GM18951 (cell line): ENCODE measurements around the gene FOXA2.

Experiments
- POLR2A ChIP-seq: IDR thresholded peaks from 4 replicates; pipeline ENCODE4 v1.6.1; 2011; ENCODE audit warnings: mild to moderate bottlenecking; ENCODE audit not compliant: insufficient read length, insufficient read depth; ENCODE audit errors: extremely low read depth
- in situ Hi-C: fragments of 300-500 bp; cut with MboI; formaldehyde crosslinking; loops from one replicate; pipeline ENCODE4 v1.12.0; 2022; ENCODE audit warnings: low sequenced_read_pairs, mixed read lengths, inconsistent platforms; ENCODE audit not compliant: unreplicated experiment

FOXA2 gene

GRCh38 chr20:22557403-22558276 is 26.7 kb downstream of the FOXA2 start:
- TF ChIP-seq POLR2A = no peak
- in situ Hi-C loops = loop anchor here (25.0 kb wide), 1 partner anchor 845 kb away; the partner anchor contains the start of gene PAX1

GRCh38 chr20:22556565-22557056 is 27.8 kb downstream of the FOXA2 start:
- no peak for TF ChIP-seq POLR2A
- in situ Hi-C loops = loop anchor here (25.0 kb wide), 1 partner anchor 844 kb away; the partner anchor contains the start of gene PAX1

GRCh38 chr20:22555791-22556564 is 28.4 kb downstream of the FOXA2 start:
- in situ Hi-C loops = loop anchor here (25.0 kb wide), 1 partner anchor 844 kb away; the partner anchor contains the start of gene PAX1
- no peak for TF ChIP-seq POLR2A

GRCh38 chr20:22554391-22554790 is 30.0 kb downstream of the FOXA2 start:
- in situ Hi-C loops = loop anchor here (25.0 kb wide), 1 partner anchor 842 kb away; the partner anchor contains the start of gene PAX1
- TF ChIP-seq POLR2A = no peak

- in situ Hi-C loops = loop anchor here (25.0 kb wide), 1 partner anchor 838 kb away; the partner anchor contains the start of gene PAX1
Observed at GRCh38 chr20:22550514-22550913, 33.9 kb downstream of the FOXA2 start.

- in situ Hi-C loops = no loop called here
- no peak for TF ChIP-seq POLR2A
Observed at GRCh38 chr20:22548040-22548439, 36.3 kb downstream of the FOXA2 start.

- in situ Hi-C loops = no loop called here
- no peak for TF ChIP-seq POLR2A
Observed at GRCh38 chr20:22546344-22546743, 38.0 kb downstream of the FOXA2 start.

- TF ChIP-seq POLR2A = no peak
- in situ Hi-C loops = no loop called here
Observed at GRCh38 chr20:22545045-22545444, 39.3 kb downstream of the FOXA2 start.

- no peak for TF ChIP-seq POLR2A
- in situ Hi-C loops = no loop called here
Observed at GRCh38 chr20:22544462-22544861, 39.9 kb downstream of the FOXA2 start.

GRCh38 chr20:22542427-22542826 is 41.9 kb downstream of the FOXA2 start:
- in situ Hi-C loops = no loop called here
- TF ChIP-seq POLR2A = no peak

GRCh38 chr20:22540832-22541231 is 43.5 kb downstream of the FOXA2 start:
- in situ Hi-C loops = no loop called here

GRCh38 chr20:22536956-22537756 is 47.2 kb downstream of the FOXA2 start:
- in situ Hi-C loops = no loop called here
- no peak for TF ChIP-seq POLR2A

More at GRCh38 chr20:22540832-22541231, 43.5 kb downstream of the FOXA2 start:
- no peak for TF ChIP-seq POLR2A
